Measurements from ENCODE around the gene OR5B17. TPM values are rescaled to one million over a fixed set of nuclear protein-coding genes. Genes with fewer than 3 reads are reported as not detected.
"Not testable (repeated sequence)": the region's sequence is repeated elsewhere in the genome, so short reads cannot be mapped to it uniquely, and the experiment has no call there.

OR5B17 gene
- total RNA-seq, result not detected
- not detected for polyA plus RNA-seq (2013, experiment 1 of 2)
- polyA plus RNA-seq (2013, experiment 2 of 2), result not detected
- 0 reads per million in 172 experiments for total RNA-seq

DNA sequence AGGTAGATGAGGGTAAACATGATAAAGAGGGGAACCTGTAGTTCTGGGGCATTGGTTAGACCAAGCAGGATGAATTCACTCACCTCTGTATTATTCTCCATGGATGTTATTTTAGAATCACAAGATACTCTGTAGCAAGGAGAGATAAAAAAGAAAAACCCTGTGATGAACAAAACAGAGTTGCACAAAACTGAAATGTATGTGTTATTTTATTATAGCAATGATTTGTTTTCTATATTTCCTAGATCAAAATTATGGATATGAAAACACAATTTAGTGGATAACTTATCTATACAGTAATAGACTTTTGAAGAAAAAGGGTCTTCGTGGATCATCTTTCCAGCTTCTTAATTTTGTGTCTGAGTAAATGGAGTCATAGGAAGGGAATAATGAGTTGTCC lies at the start of gene OR5B17:
Gene OR5B17, minus strand, starts transcription at position 101 of the 400 bp plus-strand sequence. Its CDS starts 0 bp downstream, at position 101.
- Histone ChIP-seq H3K36me3 (ENCODE audit: insufficient read depth, low read length) (no peaks in the 10 kb centered on the region), H3K27ac (ENCODE audit: low read depth in 1 of 2, low read length in 2 of 2) (no peak within 1 kb of the TSS), H3K4me3 (ENCODE audit: low read length) (no peak within 1 kb of the TSS), H3K4me1 (ENCODE audit: insufficient read depth, low read length) (no peaks in the 10 kb centered on the region), H3K9me3 (ENCODE audit: control insufficient read depth in 1 of 2, insufficient read depth in 1 of 2, low read length in 2 of 2) (no peaks in the 10 kb centered on the region), H3K27me3 (ENCODE audit: control insufficient read depth in 1 of 2, insufficient read depth in 2 of 2, low read length in 2 of 2) (peaks cover 0 to 6% of the 10 kb centered on the region in 2 experiments)
- Mint-ChIP-seq H3K4me1 (ENCODE audit: low read depth) (no peaks in the 10 kb centered on the region), H3K4me3 (no peak within 1 kb of the TSS), H3K36me3 (ENCODE audit: low read depth) (no peaks in the 10 kb centered on the region), H3K27me3 (peaks cover 21% of the 10 kb centered on the region), H3K9me3 (no peaks in the 10 kb centered on the region), H3K27ac (no peak within 1 kb of the TSS)
- POLR2A ChIA-PET, result no interaction called here
- ATAC-seq (ENCODE audit: poor library complexity) (no peak), DNase-seq (no peak)
- intact Hi-C loops (cut with DNase I, micrococcal nuclease), result no loop called here
- CTCF ChIA-PET, result no interaction called here
- TF ChIP-seq, protein P1, sequence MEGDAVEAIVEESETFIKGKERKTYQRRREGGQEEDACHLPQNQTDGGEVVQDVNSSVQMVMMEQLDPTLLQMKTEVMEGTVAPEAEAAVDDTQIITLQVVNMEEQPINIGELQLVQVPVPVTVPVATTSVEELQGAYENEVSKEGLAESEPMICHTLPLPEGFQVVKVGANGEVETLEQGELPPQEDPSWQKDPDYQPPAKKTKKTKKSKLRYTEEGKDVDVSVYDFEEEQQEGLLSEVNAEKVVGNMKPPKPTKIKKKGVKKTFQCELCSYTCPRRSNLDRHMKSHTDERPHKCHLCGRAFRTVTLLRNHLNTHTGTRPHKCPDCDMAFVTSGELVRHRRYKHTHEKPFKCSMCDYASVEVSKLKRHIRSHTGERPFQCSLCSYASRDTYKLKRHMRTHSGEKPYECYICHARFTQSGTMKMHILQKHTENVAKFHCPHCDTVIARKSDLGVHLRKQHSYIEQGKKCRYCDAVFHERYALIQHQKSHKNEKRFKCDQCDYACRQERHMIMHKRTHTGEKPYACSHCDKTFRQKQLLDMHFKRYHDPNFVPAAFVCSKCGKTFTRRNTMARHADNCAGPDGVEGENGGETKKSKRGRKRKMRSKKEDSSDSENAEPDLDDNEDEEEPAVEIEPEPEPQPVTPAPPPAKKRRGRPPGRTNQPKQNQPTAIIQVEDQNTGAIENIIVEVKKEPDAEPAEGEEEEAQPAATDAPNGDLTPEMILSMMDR (IDR thresholded peaks at IDR 0.05), result no peak

DNA sequence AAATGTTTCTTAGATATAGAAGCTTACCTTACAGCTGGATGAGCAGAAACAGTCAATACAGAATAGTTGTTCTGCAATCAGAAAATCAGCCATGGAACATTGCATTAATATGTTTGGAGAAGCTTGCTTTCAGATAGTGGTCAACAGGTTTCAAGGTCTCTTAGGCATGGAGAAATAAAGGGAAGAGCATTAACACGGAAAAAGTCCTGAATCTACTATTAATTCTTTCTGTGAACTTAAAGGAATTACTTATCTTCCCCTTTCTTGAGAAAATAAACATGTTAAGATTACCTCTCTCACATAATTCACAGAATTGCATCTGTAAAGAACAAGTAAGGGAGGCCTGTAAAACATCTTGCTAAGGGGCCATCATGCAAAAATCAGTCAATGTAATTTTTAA lies 47.9 kb upstream of the OR5B17 start, which contains the start of gene OR5B3:
Gene OR5B3, minus strand, starts transcription at position 101 of the 400 bp plus-strand sequence. CDS start 3,465 bp downstream, outside the sequence.
- DNase-seq (no peak), ATAC-seq (ENCODE audit: poor library complexity) (no peak)
- peaks cover 5 to 17% of the 10 kb centered on the region in 2 experiments for H3K9me3 ChIP-seq (ENCODE audit: control insufficient read depth in 1 of 2, insufficient read depth in 1 of 2, low read length in 2 of 2)
- Mint-ChIP-seq H3K27ac (no peak within 1 kb of the TSS), H3K4me3 (no peak within 1 kb of the TSS), H3K36me3 (ENCODE audit: low read depth) (peaks cover 8% of the 10 kb centered on the region), H3K4me1 (ENCODE audit: low read depth) (no peaks in the 10 kb centered on the region), H3K9me3 (peaks cover 24% of the 10 kb centered on the region), H3K27me3 (peaks cover 8% of the 10 kb centered on the region)
- TF ChIP-seq, protein P1 (IDR thresholded peaks at IDR 0.05), result no peak
- POLR2A ChIA-PET, result no interaction called here
- intact Hi-C loops (cut with DNase I, micrococcal nuclease), result no loop called here
- no peaks in the 10 kb centered on the region for H3K36me3 ChIP-seq (ENCODE audit: insufficient read depth, low read length)
- CTCF ChIA-PET, result no interaction called here
- H3K4me3 ChIP-seq (ENCODE audit: low read length), result no peak within 1 kb of the TSS
- no peaks in the 10 kb centered on the region for H3K4me1 ChIP-seq (ENCODE audit: insufficient read depth, low read length)
- H3K27ac ChIP-seq (ENCODE audit: low read depth in 1 of 2, low read length in 2 of 2), result no peak within 1 kb of the TSS
- H3K27me3 ChIP-seq (ENCODE audit: control insufficient read depth in 1 of 2, insufficient read depth in 2 of 2, low read length in 2 of 2), result no peaks in the 10 kb centered on the region

DNA sequence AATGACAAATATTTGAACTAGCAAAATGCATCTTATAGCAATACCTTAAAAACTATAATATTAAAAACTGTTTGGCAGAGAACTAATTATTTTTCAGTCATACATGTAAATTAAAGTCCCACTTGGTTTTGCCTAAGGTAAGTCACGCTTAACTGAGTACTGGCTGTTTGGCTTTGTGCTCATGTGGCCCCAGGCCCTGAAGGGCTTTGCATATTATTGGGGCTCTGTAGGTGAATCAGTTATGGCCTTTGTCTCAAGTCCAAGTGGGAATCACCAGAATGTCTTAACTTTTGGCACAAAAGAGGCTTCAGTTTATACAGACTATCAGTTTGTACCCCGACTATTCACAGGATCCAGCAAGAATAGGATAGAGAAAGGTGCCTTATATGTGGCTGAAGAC lies 40.8 kb upstream of the OR5B17 start:
- H3K4me3 ChIP-seq (ENCODE audit: low read length); H3K27me3 Mint-ChIP-seq; H3K9me3 ChIP-seq (ENCODE audit: control insufficient read depth in 1 of 2, insufficient read depth in 1 of 2, low read length in 2 of 2); intact Hi-C loops (cut with DNase I, micrococcal nuclease); H3K9me3 Mint-ChIP-seq; DNase-seq; H3K36me3 ChIP-seq (ENCODE audit: insufficient read depth, low read length); H3K27ac Mint-ChIP-seq; ATAC-seq (ENCODE audit: poor library complexity); POLR2A ChIA-PET; H3K36me3 Mint-ChIP-seq (ENCODE audit: low read depth); H3K4me3 Mint-ChIP-seq; H3K27me3 ChIP-seq (ENCODE audit: control insufficient read depth in 1 of 2, insufficient read depth in 2 of 2, low read length in 2 of 2); H3K27ac ChIP-seq (ENCODE audit: low read depth in 1 of 2, low read length in 2 of 2); H3K4me1 Mint-ChIP-seq (ENCODE audit: low read depth); CTCF ChIA-PET; H3K4me1 ChIP-seq (ENCODE audit: insufficient read depth, low read length): not testable (repeated sequence)

DNA sequence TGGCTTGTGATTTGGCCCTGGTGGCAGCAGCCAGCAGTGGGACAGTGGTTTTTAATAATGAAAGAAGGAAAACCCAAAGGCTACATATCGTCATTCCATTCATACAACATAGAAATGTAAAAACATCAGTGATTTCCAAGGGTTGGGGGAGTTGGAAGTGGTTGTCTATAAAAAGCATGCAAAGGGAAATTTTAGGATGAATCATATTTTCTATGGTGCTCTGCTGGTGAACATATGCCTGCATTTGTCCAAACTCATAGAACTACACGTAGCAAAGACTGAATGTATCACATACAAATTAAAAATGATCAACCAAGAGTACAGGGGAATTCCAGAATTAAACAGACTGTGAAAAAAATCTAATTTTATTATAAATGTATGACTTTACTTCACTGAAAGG lies 36.7 kb upstream of the OR5B17 start:
- H3K27ac ChIP-seq (ENCODE audit: low read depth in 1 of 2, low read length in 2 of 2), result no peak overlapping the region
- no peaks in the 10 kb centered on the region for H3K36me3 ChIP-seq (ENCODE audit: insufficient read depth, low read length)
- H3K4me1 ChIP-seq (ENCODE audit: insufficient read depth, low read length), result no peaks in the 10 kb centered on the region
- DNase-seq (no peak), ATAC-seq (ENCODE audit: poor library complexity) (no peak)
- TF ChIP-seq, protein P1 (IDR thresholded peaks at IDR 0.05), result no peak
- no peaks in the 10 kb centered on the region for H3K9me3 Mint-ChIP-seq
- H3K27ac Mint-ChIP-seq, result no peak overlapping the region
- no peaks in the 10 kb centered on the region for H3K36me3 Mint-ChIP-seq (ENCODE audit: low read depth)
- H3K9me3 ChIP-seq (ENCODE audit: control insufficient read depth in 1 of 2, insufficient read depth in 1 of 2, low read length in 2 of 2), result peaks cover 5 to 9% of the 10 kb centered on the region in 2 experiments
- no peak overlapping the region for H3K4me3 Mint-ChIP-seq
- intact Hi-C loops (cut with DNase I, micrococcal nuclease), result no loop called here
- H3K27me3 Mint-ChIP-seq, result no peaks in the 10 kb centered on the region
- no peaks in the 10 kb centered on the region for H3K4me1 Mint-ChIP-seq (ENCODE audit: low read depth)
- peaks cover 0 to 1% of the 10 kb centered on the region in 2 experiments for H3K27me3 ChIP-seq (ENCODE audit: control insufficient read depth in 1 of 2, insufficient read depth in 2 of 2, low read length in 2 of 2)
- no peak overlapping the region for H3K4me3 ChIP-seq (ENCODE audit: low read length)
- POLR2A ChIA-PET, result no interaction called here
- CTCF ChIA-PET, result no interaction called here

Measured in CD4-positive, alpha-beta T cell (primary cell).